ENCODE results near the gene HJURP. TPM values are rescaled to one million over a fixed set of nuclear protein-coding genes. Genes with fewer than 3 reads are reported as not detected.

Gene HJURP
- total RNA-seq, 6 experiments from 2014 or later, result 16.8 to 33.6 (median 32.4) TPM

DNA sequence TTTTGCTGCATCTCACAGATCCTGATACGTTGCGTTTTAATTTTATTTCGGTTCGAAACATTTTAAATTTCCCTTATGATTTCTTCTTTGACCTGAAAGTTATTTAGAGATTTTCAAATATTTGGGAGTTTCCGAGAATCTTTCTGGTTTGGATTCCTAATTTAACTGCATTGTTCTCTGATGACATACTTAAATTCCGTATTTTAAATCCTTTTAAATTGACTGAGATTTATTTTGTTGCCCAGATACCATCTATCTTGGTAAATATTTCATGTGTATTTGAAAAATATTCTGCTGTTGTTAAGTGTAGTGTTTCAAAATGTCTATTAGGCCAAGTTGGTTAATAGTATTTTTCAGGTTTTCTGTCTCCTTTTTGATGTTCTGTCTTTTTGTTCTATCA is 38.5 kb downstream of the HJURP start:
- TF ChIP-seq CTCF (IDR thresholded peaks at IDR 0.05), result no peak
- no peak for DNase-seq
- H3K4me1 Mint-ChIP-seq (ENCODE audit: low read depth), result no peaks in the 10 kb centered on the region

GRCh38 chr2:233814056-233814835 is 40.1 kb downstream of the HJURP start:
- Mint-ChIP-seq H3K4me1 (ENCODE audit: low read depth) (no peaks in the 10 kb centered on the region), H3K27ac (no peak overlapping the region), H3K36me3 (ENCODE audit: low read depth) (no peaks in the 10 kb centered on the region), H3K27me3 (ENCODE audit: insufficient read depth) (peaks cover 6% of the 10 kb centered on the region), H3K4me3 (no peak overlapping the region), H3K9me3 (no peaks in the 10 kb centered on the region)
- TF ChIP-seq CTCF (IDR thresholded peaks at IDR 0.05), result no peak
- DNase-seq, result no peak

More for the DNA sequence above, 38.5 kb downstream of the HJURP start:
- Mint-ChIP-seq H3K4me3 (no peak overlapping the region), H3K36me3 (ENCODE audit: low read depth) (no peaks in the 10 kb centered on the region), H3K27ac (no peak overlapping the region), H3K9me3 (no peaks in the 10 kb centered on the region), H3K27me3 (ENCODE audit: insufficient read depth) (peaks cover 15% of the 10 kb centered on the region)

DNA sequence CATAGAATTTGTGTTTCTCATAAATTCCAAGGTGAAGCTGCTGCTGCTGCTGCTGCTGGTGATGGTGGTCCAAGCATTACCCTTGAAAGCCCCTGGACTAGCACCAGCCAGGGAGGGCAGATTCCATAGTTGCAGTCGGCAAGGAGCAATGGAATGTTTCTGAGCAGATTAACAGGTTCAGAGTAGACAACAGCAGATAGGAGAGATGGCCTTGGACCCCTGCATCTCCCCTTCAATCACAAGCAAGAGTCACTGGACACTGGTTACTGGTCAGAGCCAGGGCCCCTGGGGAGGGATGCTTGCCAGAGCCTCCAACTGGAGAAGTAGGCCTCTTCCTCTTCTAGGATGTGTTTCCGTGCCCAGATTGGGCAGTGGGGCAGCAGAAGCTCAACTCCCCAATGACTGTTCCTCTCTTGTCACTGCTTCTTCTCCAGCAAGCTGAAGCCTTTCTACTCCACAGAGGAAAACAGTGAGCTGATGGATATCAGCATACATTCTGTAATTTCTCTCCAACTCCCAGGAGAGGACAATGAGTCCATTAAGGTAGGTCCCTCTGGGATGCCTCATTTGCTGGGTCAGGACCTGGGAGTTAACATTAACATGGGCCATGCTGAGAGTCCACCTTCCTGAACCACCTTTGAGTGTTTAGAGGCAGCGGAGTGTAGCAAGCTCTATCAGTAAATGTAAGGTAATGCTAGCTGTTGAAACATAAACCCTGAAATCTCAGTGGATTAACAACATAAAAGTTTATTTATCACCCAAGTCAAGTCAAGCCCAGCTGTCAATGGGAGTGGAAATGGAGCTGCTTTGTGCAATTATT is 40.9 kb downstream of the HJURP start:
- TF ChIP-seq CTCF (IDR thresholded peaks at IDR 0.05), result no peak
- Mint-ChIP-seq H3K27ac (no peak overlapping the region), H3K9me3 (no peaks in the 10 kb centered on the region), H3K36me3 (ENCODE audit: low read depth) (no peaks in the 10 kb centered on the region), H3K4me1 (ENCODE audit: low read depth) (no peaks in the 10 kb centered on the region), H3K27me3 (ENCODE audit: insufficient read depth) (peaks cover 6% of the 10 kb centered on the region), H3K4me3 (no peak overlapping the region)
- DNase-seq, result no peak

DNA sequence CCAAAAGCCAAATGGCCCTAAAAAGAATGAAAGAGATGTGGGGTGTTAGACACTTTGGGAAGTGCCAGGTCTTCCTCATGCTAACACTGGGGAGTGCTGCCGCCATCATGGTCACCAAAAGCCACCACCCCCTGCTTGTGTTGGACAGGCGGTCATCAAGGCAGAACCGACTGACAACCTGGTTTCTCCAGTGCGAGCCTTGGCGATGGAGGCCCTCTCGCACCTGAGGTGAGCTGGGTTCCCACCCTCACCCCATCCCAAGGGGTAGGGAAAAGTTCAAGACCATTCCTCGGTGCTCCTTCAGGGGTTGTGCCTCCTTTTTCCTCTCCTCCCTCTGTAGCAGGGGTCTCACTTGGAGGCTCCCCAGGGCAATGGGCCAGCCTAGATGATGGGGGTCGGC is 42.6 kb downstream of the HJURP start:
- TF ChIP-seq CTCF (IDR thresholded peaks at IDR 0.05), result no peak

GRCh38 chr2:233811087-233811486 is 43.2 kb downstream of the HJURP start:
- H3K36me3 Mint-ChIP-seq (ENCODE audit: low read depth), result no peaks in the 10 kb centered on the region
- H3K4me3 Mint-ChIP-seq, result no peak overlapping the region
- H3K27ac Mint-ChIP-seq, result no peak overlapping the region
- H3K27me3 Mint-ChIP-seq (ENCODE audit: insufficient read depth), result peaks cover 5% of the 10 kb centered on the region
- DNase-seq, result no peak
- TF ChIP-seq CTCF (IDR thresholded peaks at IDR 0.05), result no peak
- no peaks in the 10 kb centered on the region for H3K9me3 Mint-ChIP-seq
- no peaks in the 10 kb centered on the region for H3K4me1 Mint-ChIP-seq (ENCODE audit: low read depth)

More for the DNA sequence above, 42.6 kb downstream of the HJURP start:
- no peaks in the 10 kb centered on the region for H3K9me3 Mint-ChIP-seq
- H3K27ac Mint-ChIP-seq, result no peak overlapping the region
- no peak for DNase-seq
- no peaks in the 10 kb centered on the region for H3K36me3 Mint-ChIP-seq (ENCODE audit: low read depth)
- peaks cover 5% of the 10 kb centered on the region for H3K27me3 Mint-ChIP-seq (ENCODE audit: insufficient read depth)
- H3K4me3 Mint-ChIP-seq, result no peak overlapping the region
- H3K4me1 Mint-ChIP-seq (ENCODE audit: low read depth), result no peaks in the 10 kb centered on the region

Data from HFFc6 (cell line).